IMR-90 (cell line): ENCODE results near the gene CNFN. TPM values are rescaled to one million over a fixed set of nuclear protein-coding genes. Genes with fewer than 3 reads are reported as not detected.

ENCODE experiments used
- ATAC-seq: fragments of 200-7000 bp; cut with Tn5 transposase; 2 replicates; pipeline ENCODE4 v1.9.1; 2020; ENCODE audit warnings: low read depth, mild to moderate bottlenecking, moderate library complexity
- BruUV-seq: library from RNA; stranded (reverse); fragments of 400-500 nt; replicated peaks from 2 replicates; lab custom pipeline; 2021; lab: Mats Ljungman, UMichigan
- CTCF ChIA-PET: fragments of 300-600 bp; formaldehyde crosslinking; extraction: SDS; loops from one replicate; lab custom pipeline; 2021; ENCODE audit warnings: antibody characterized with exemption; lab: Yijun Ruan, JAX
- POLR2A ChIA-PET: fragments of 300-600 bp; sonication (Branson Sonifier 250); formaldehyde crosslinking; loops from one replicate; lab custom pipeline; 2022; ENCODE audit warnings: antibody characterized with exemption; ENCODE audit not compliant: unreplicated experiment; lab: Charles Lee
- DNase-seq: peaks from one replicate; pipeline ENCODE4 v3.0.0; 2013
- H2AFZ ChIP-seq: replicated peaks from 2 replicates; pipeline ENCODE3; 2013; ENCODE audit warnings: low read length, mild to moderate bottlenecking; ENCODE audit not compliant: poor library complexity
- H2AK5ac ChIP-seq: 2 replicates; pipeline ENCODE4 v1.6.1; 2013; ENCODE audit warnings: low read depth, low read length, inconsistent platforms
- H2AK9ac ChIP-seq: replicated peaks from 2 replicates; pipeline ENCODE3; 2013; ENCODE audit warnings: mild to moderate bottlenecking, low read depth, low read length, moderate library complexity; ENCODE audit not compliant: poor library complexity
- H2BK120ac ChIP-seq: 2 replicates; pipeline ENCODE4 v1.6.1; 2013; ENCODE audit warnings: low read depth, low read length, inconsistent platforms
- H2BK15ac ChIP-seq: 3 replicates; pipeline ENCODE4 v1.6.1; 2013; ENCODE audit warnings: low read depth, low read length, inconsistent platforms
- H2BK20ac ChIP-seq: 2 replicates; pipeline ENCODE4 v1.6.1; 2013; ENCODE audit warnings: low read depth, mild to moderate bottlenecking, inconsistent platforms, low read length, moderate library complexity
- H2BK5ac ChIP-seq: 2 replicates; pipeline ENCODE4 v1.6.1; 2013; ENCODE audit warnings: mild to moderate bottlenecking, low read depth, low read length, inconsistent platforms; ENCODE audit not compliant: poor library complexity, severe bottlenecking
- H3K14ac ChIP-seq: replicated peaks from 2 replicates; pipeline ENCODE4 v1.6.1; 2013; ENCODE audit warnings: low read depth, low read length, inconsistent platforms
- H3K18ac ChIP-seq: 2 replicates; pipeline ENCODE4 v1.6.1; 2013; ENCODE audit warnings: low read depth, low read length, control low read depth
- H3K23ac ChIP-seq: 2 replicates; pipeline ENCODE4 v1.6.1; 2013; ENCODE audit warnings: low read depth, low read length, inconsistent platforms
- H3K27ac ChIP-seq: 2 replicates; pipeline ENCODE4 v1.5.1; 2013; ENCODE audit warnings: mild to moderate bottlenecking, control low read depth, low read length; ENCODE audit not compliant: insufficient read depth
- H3K27me3 ChIP-seq: 2 replicates; pipeline ENCODE4 v1.6.1; 2013; ENCODE audit warnings: low read length; ENCODE audit not compliant: control insufficient read depth, insufficient read depth
- H3K36me3 ChIP-seq: 2 replicates; pipeline ENCODE4 v1.6.1; 2013; ENCODE audit warnings: low read length, mixed read lengths; ENCODE audit not compliant: control insufficient read depth, insufficient read depth
- H3K4ac ChIP-seq: 2 replicates; pipeline ENCODE4 v1.6.1; 2013; ENCODE audit warnings: low read depth, low read length, inconsistent platforms
- H3K4me1 ChIP-seq: 2 replicates; pipeline ENCODE4 v1.6.1; 2013; ENCODE audit warnings: low read length, mixed read lengths; ENCODE audit not compliant: control insufficient read depth, insufficient read depth
- H3K4me2 ChIP-seq: 2 replicates; pipeline ENCODE4 v1.6.1; 2013; ENCODE audit warnings: low read depth, mild to moderate bottlenecking, control low read depth, low read length, moderate library complexity
- H3K4me3 ChIP-seq: 2 replicates; pipeline ENCODE4 v1.5.1; 2013; ENCODE audit warnings: low read depth, mild to moderate bottlenecking, control low read depth, low read length, moderate library complexity; ENCODE audit not compliant: insufficient read depth
- H3K56ac ChIP-seq: 2 replicates; pipeline ENCODE4 v1.6.1; 2013; ENCODE audit warnings: low read length, inconsistent platforms; ENCODE audit not compliant: insufficient read depth; ENCODE audit errors: extremely low read depth
- H3K79me1 ChIP-seq, 2 experiments: 2 replicates each; pipeline ENCODE4 v1.6.1; 2013; ENCODE audit warnings: low read length in 2 of 2, inconsistent platforms in 1 of 2, low read depth in 1 of 2
- H3K9ac ChIP-seq: 2 replicates; pipeline ENCODE4 v1.6.1; 2013; ENCODE audit warnings: low read depth, low read length, control low read depth
- H3K9me1 ChIP-seq: 2 replicates; pipeline ENCODE4 v1.6.1; 2013; ENCODE audit warnings: low read length, inconsistent platforms; ENCODE audit not compliant: insufficient read depth
- H3K9me3 ChIP-seq: 2 replicates; pipeline ENCODE4 v1.6.1; 2013; ENCODE audit warnings: low read length; ENCODE audit not compliant: control insufficient read depth, insufficient read depth
- H4K20me1 ChIP-seq: 2 replicates; pipeline ENCODE4 v1.6.1; 2013; ENCODE audit warnings: low read length, inconsistent platforms; ENCODE audit not compliant: insufficient read depth
- H4K5ac ChIP-seq: 2 replicates; pipeline ENCODE4 v1.6.1; 2013; ENCODE audit warnings: mild to moderate bottlenecking, low read depth, low read length, control low read depth
- H4K8ac ChIP-seq, 2 experiments: 2 replicates each; pipeline ENCODE4 v1.6.1; 2013; ENCODE audit warnings: low read depth in 2 of 2, low read length in 2 of 2, control low read depth in 1 of 2, inconsistent platforms in 1 of 2
- H4K91ac ChIP-seq: 2 replicates; pipeline ENCODE4 v1.6.1; 2013; ENCODE audit warnings: low read depth, low read length, inconsistent platforms; ENCODE audit not compliant: insufficient read depth
- BHLHE40 ChIP-seq: fragments of 150-350 bp; IDR thresholded peaks from 2 replicates; pipeline ENCODE4 v1.6.1; 2016; ENCODE audit warnings: mild to moderate bottlenecking, low read depth, low read length
- CEBPB ChIP-seq: IDR thresholded peaks from 2 replicates; pipeline ENCODE4 v1.6.1; 2012; ENCODE audit warnings: low read depth, low read length, improper control_type of control experiment
- CHD1 ChIP-seq: IDR thresholded peaks from 2 replicates; pipeline ENCODE4 v1.6.1; 2012; ENCODE audit warnings: low read depth, low read length, improper control_type of control experiment
- CTCF ChIP-seq: conservative IDR thresholded peaks from 2 replicates; pipeline ENCODE4 v1.5.1; 2012; ENCODE audit warnings: mild to moderate bottlenecking, low read depth, low read length, improper control_type of control experiment
- ELK1 ChIP-seq: fragments of 150-350 bp; IDR thresholded peaks from 2 replicates; pipeline ENCODE4 v1.6.1; 2016; ENCODE audit warnings: low read depth, mild to moderate bottlenecking, low read length, moderate library complexity, borderline replicate concordance
- FOS ChIP-seq: fragments of 150-350 bp; IDR thresholded peaks from 2 replicates; pipeline ENCODE4 v1.6.1; 2016; ENCODE audit warnings: low read depth, low read length
- MAFK ChIP-seq: IDR thresholded peaks from 2 replicates; pipeline ENCODE4 v1.6.1; 2012; ENCODE audit warnings: low read depth, low read length, improper control_type of control experiment
- MAZ ChIP-seq: IDR thresholded peaks from 2 replicates; pipeline ENCODE4 v1.6.1; 2012; ENCODE audit warnings: low read depth, mild to moderate bottlenecking, low read length, improper control_type of control experiment, moderate library complexity, borderline replicate concordance
- MXI1 ChIP-seq: IDR thresholded peaks from 2 replicates; pipeline ENCODE4 v1.6.1; 2012; ENCODE audit warnings: low read depth, mild to moderate bottlenecking, low read length, moderate library complexity, borderline replicate concordance
- NFE2L2 ChIP-seq: fragments of 150-350 bp; IDR thresholded peaks from 2 replicates; pipeline ENCODE4 v1.6.1; 2016; ENCODE audit warnings: low read depth, mild to moderate bottlenecking, low read length
- POLR2A ChIP-seq: IDR thresholded peaks from 2 replicates; pipeline ENCODE4 v1.6.1; 2012; ENCODE audit warnings: mild to moderate bottlenecking, low read depth, low read length
- RAD21 ChIP-seq: IDR thresholded peaks from 2 replicates; pipeline ENCODE4 v1.6.1; 2012; ENCODE audit warnings: low read length, improper control_type of control experiment
- RCOR1 ChIP-seq: IDR thresholded peaks from 2 replicates; pipeline ENCODE4 v1.6.1; 2012; ENCODE audit warnings: mild to moderate bottlenecking, low read length, improper control_type of control experiment; ENCODE audit not compliant: insufficient replicate concordance
- RFX5 ChIP-seq: IDR thresholded peaks from 2 replicates; pipeline ENCODE4 v1.8.0; 2012; ENCODE audit warnings: low read depth, mild to moderate bottlenecking, low read length, moderate library complexity
- SMC3 ChIP-seq: fragments of 150-350 bp; IDR thresholded peaks from 2 replicates; pipeline ENCODE4 v1.6.1; 2016; ENCODE audit warnings: low read depth, mild to moderate bottlenecking, antibody characterized with exemption, low read length, moderate library complexity
- USF2 ChIP-seq: fragments of 150-350 bp; IDR thresholded peaks from 2 replicates; pipeline ENCODE4 v1.6.1; 2017; ENCODE audit warnings: mild to moderate bottlenecking, antibody characterized with exemption, low read length, low read depth
- WGBS, 2 experiments: methylation state at CpG; one replicate each; pipeline versions ENCODE4 v1.1.5 to v1.1.7; 2013; ENCODE audit warnings: missing lambda C conversion rate in 2 of 2; ENCODE audit not compliant: insufficient read length in 1 of 2; ENCODE audit errors: extremely low coverage in 2 of 2; 5-methylcytosine and 5-hydroxymethylcytosine counted together
- dilution Hi-C: fragments of 300-500 bp; cut with HindIII; formaldehyde crosslinking; loops from one replicate; pipeline ENCODE4 v1.14.3; 2018; ENCODE audit warnings: low sequenced_read_pairs; ENCODE audit not compliant: unreplicated experiment
- in situ Hi-C: fragments of 300-500 bp; cut with MboI; formaldehyde crosslinking; loops from 3 replicates; pipeline ENCODE4 v1.14.3; 2019; ENCODE audit warnings: low sequenced_read_pairs, inconsistent platforms, mixed read lengths
- intact Hi-C: fragments of 100-400 bp; cut with micrococcal nuclease; formaldehyde crosslinking; loops from 2 replicates; pipeline ENCODE4 v1.10.0; 2022
- polyA plus RNA-seq, 3 experiments: library from polyadenylated mRNA; depleted of rRNA; stranded (reverse); fragments of >200 nt; gene quantifications; 2 replicates each; pipeline ENCODE4 v1.2.3, GENCODE V29; 2012; ENCODE audit warnings: low replicate concordance in 1 of 3
- total RNA-seq: library from RNA; depleted of rRNA; stranded (reverse); fragments of >200 nt; gene quantifications from 2 replicates; pipeline ENCODE4 v1.2.3, GENCODE V29; 2012

The CNFN gene
- total and polyA plus RNA-seq, 2 of the 4 experiments (the other 2 are of a cell fraction) = 1.2 TPM; not detected in 1

GRCh38 chr19:42367929-42368328 is 22.2 kb downstream of the CNFN start:
- Histone ChIP-seq H4K5ac (no peak overlapping the region), H3K9ac (no peak overlapping the region), H3K27ac (no peak overlapping the region), H3K56ac (no peak overlapping the region), H2AK5ac (no peak overlapping the region), H2BK120ac (no peak overlapping the region), H3K9me3 (peaks cover 2% of the 10 kb centered on the region; the same call in 1 of the 2 replicates), H3K27me3 (no peaks in the 10 kb centered on the region), H3K36me3 (peaks cover 22% of the 10 kb centered on the region), H3K18ac (no peak overlapping the region), H4K91ac (no peak overlapping the region), H3K4ac (no peak overlapping the region), H3K4me2 (no peak overlapping the region), H2BK15ac (no peak overlapping the region), H2AFZ (no peak overlapping the region), H2BK20ac (no peak overlapping the region), H2AK9ac (no peak overlapping the region), H3K79me1 (no peaks in the 10 kb centered on the region), H4K20me1 (peaks cover 3% of the 10 kb centered on the region; the same call in 1 of the 2 replicates), H3K4me3 (no peak overlapping the region), H4K8ac (no peak overlapping the region), H3K14ac (no peak overlapping the region), H3K4me1 (peaks cover 2% of the 10 kb centered on the region; the same call in 1 of the 2 replicates), H3K9me1 (peaks cover 6% of the 10 kb centered on the region), H2BK5ac (no peak overlapping the region), H3K23ac (no peak overlapping the region)
- intact Hi-C loops = no loop called here
- ChIA-PET POLR2A (no interaction called here), CTCF (no interaction called here)
- dilution Hi-C loops = no loop called here
- no CpG with 5 or more reads among the region's 4 CpGs for WGBS, 2 experiments
- TF ChIP-seq FOS (no peak), ELK1 (no peak), CTCF (no peak), RAD21 (no peak), CEBPB (no peak), MAFK (no peak), RCOR1 (no peak), NFE2L2 (no peak), RFX5 (no peak), MAZ (no peak), POLR2A (no peak), CHD1 (no peak), BHLHE40 (no peak), SMC3 (no peak), MXI1 (no peak), USF2 (no peak)
- no peak; the same call in 1 of the 2 replicates for ATAC-seq
- DNase-seq = no peak
- in situ Hi-C loops = no loop called here
- BruUV-seq = no TSS peak
